Measurements from ENCODE around the gene ATF7.

Gene ATF7

DNA sequence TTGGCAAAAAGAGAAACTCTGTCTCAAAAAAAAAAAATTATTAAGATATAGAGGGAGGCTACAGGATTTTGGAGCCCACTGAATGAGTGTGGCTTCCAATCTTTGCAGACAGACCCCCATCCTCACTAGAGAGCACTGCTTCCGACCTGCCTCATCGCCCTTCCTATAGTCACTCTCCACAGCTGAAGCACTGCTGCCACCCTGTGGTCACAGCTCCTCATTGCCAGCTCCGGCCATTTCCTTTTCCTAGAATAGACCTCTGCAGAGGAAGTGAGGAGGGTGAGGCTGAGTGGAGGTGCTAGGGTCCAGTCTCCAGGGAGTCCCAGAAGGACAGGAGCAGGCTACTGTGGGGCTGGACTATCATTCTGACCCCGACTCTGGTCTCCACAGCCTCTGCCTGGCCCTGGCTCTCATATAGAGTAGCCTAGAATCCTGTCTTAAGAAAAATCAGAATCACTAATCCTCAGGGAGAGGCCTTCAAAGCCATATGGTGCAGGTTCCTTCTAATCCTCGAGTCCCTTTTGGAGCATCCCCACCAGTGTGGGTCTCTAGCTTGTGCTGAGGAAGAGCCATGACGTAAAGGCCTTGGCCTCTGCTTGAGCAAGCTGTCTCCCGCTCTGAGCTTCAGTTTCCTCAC, 117.5 kb downstream of the ATF7 start:
- H3K27ac ChIP-seq = peak overlapping the region; percentile 62
- DNase-seq (ENCODE audit: low spot score) = peak; percentile 77
- TF ChIP-seq CTCF (conservative IDR thresholded peaks at IDR 0.05; ENCODE audit: low read depth) = peak; percentile 93
- CTCF ChIA-PET = interaction anchor here (0.6 to 2.0 kb wide), 18 partner anchors 8 to 920 kb away, joined by 3 to 10 read pairs (median 4); partner anchors contain the start of genes AAAS and ATP5MC2
- POLR2A ChIA-PET (ENCODE audit: low non-redundant PET) = interaction anchor here (0.7 to 1.1 kb wide), 2 partner anchors 11 to 30 kb away, joined by 3 read pairs; no protein-coding TSS in a partner anchor

- no peak for DNase-seq (ENCODE audit: low spot score)
- CTCF ChIA-PET = interaction anchor here (0.6 to 2.0 kb wide), 3 partner anchors 26 to 186 kb away, joined by 6 to 10 read pairs (median 8); partner anchors contain the start of gene AAAS
- POLR2A ChIA-PET (ENCODE audit: low non-redundant PET) = no interaction called here
- no peak for TF ChIP-seq CTCF (conservative IDR thresholded peaks at IDR 0.05; ENCODE audit: low read depth)
- peak overlapping the region; percentile 58; the same call in 1 of the 2 replicates for H3K27ac ChIP-seq
Observed at GRCh38 chr12:53507603-53507885, 118.6 kb downstream of the ATF7 start.

DNA sequence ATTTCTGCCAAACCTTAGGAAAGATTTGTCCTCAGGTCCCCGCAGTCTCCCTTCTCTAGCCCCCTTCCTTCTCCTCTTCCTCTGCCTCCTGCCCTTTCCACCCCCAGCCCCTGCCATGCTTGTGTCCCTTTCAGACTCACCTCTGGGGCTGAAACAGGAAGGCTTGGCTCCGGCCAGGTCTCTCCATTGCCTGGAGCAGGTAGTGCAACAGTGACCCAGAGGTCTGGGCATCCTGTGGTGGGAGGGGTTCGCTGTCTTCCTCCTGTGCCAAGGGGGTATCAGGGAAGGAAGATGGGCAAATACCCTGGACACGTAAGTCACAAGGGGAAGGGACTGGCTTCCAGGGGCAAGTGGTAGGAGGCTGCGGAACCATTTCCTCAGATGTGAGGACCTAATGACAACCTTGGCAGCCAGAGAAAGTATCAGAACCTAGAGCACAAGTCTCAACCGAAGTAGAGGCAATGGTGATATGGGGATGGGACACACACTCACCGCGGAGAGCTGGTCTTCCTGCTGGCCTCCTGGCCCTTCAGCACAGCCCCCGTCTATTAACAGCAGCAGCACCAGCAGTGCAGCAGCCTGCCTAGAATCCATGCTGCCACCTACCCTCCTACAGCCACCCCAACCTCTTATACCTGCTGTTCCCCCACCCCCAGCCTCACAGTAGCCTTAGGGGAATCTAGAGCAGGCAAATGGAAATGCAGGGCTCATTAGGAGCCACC, 119.1 kb downstream of the ATF7 start, which contains the start of gene NPFF:
Gene NPFF, minus strand, starts transcription at position 604 of the 722 bp plus-strand sequence. Its CDS starts 10 bp downstream, at position 594.
- no peak for TF ChIP-seq CTCF (conservative IDR thresholded peaks at IDR 0.05; ENCODE audit: low read depth)
- peak within 1 kb of the TSS; percentile 62 for H3K27ac ChIP-seq
- CTCF ChIA-PET = interaction anchor here (0.6 kb wide), 1 partner anchor 154 kb away, joined by 8 read pairs; no protein-coding TSS in a partner anchor
- POLR2A ChIA-PET (ENCODE audit: low non-redundant PET) = no interaction called here
- DNase-seq (ENCODE audit: low spot score) = no peak

DNA sequence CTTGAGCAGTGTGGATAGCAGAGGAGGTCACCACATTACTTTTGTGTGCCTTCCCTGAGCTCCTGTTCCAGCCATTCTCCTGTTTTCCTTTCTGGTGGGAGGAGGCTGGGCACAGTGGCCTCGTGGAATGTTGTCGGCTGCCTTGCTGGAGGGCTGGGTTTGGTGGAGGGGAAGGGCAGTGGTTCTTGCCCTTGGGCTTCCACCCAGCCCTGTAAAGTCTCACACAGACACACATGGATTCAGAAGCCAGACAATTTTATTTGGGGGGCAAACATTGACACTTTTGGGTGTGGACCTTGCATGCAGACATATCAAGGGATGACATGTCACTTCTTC, 119.8 kb downstream of the ATF7 start:
- no peak for DNase-seq (ENCODE audit: low spot score)
- CTCF ChIA-PET = no interaction called here
- no peak for TF ChIP-seq CTCF (conservative IDR thresholded peaks at IDR 0.05; ENCODE audit: low read depth)
- H3K27ac ChIP-seq = peak overlapping the region; percentile 58
- POLR2A ChIA-PET (ENCODE audit: low non-redundant PET) = no interaction called here

DNA sequence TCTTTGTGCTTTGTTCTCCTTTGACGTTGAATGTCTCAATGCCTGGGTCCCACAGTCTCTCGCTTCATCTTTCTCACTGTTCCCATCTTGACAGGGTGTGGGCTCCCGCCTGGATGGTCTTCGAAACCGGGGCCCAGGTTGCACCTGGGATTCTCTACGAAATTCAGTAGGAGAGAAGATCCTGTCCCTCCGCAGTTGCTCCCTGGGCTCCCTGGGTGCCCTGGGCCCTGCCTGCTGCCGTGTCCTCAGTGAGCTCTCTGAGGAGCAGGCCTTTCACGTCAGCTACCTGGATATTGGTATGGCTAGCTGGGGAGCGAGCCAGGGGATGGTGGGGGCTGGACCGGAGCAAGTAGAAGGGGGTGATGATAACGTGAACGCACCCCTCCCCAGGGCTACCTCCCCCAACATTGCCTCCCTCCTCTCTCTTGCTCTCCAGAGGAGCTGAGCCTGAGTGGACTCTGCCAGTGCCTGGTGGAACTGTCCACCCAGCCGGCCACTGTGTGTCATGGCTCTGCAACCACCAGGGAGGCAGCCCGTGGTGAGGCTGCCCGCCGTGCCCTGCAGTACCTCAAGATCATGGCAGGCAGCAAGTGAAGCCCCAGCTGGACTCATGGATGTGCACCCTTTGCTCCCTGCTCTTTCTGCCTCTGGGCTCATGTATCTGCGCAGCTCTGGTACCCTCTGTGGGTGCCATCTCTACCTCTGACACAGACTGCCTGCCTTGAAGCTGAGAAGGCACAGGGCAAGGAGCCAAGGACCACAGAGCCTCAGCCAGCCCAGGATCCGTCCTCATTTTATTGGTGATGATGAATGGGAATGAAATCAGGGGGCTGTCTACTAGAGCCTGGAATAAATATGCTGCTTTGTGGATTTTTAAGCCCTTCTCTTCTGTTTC, 120.4 kb downstream of the ATF7 start:
- peak overlapping the region; percentile 58 for H3K27ac ChIP-seq
- CTCF ChIA-PET = interaction anchor here (0.9 kb wide), 1 partner anchor 154 kb away, joined by 3 read pairs; no protein-coding TSS in a partner anchor
- no peak for DNase-seq (ENCODE audit: low spot score)
- TF ChIP-seq CTCF (conservative IDR thresholded peaks at IDR 0.05; ENCODE audit: low read depth) = no peak
- POLR2A ChIA-PET (ENCODE audit: low non-redundant PET) = no interaction called here

- peak overlapping the region; percentile 58 for H3K27ac ChIP-seq
- TF ChIP-seq CTCF (conservative IDR thresholded peaks at IDR 0.05; ENCODE audit: low read depth) = no peak
- DNase-seq (ENCODE audit: low spot score) = no peak
- ChIA-PET CTCF (interaction anchor here (0.9 kb wide), 1 partner anchor 153 kb away, joined by 3 read pairs; no protein-coding TSS in a partner anchor), POLR2A (ENCODE audit: low non-redundant PET) (no interaction called here)
Observed at GRCh38 chr12:53505086-53505485, 121.1 kb downstream of the ATF7 start.
